Limb (tissue), 2 donors: ENCODE measurements around the gene GLT1D1.

Experiments
- DNase-seq, 2 donors: peaks; one replicate each; pipeline ENCODE4 v3.0.0-alpha.2; 2016; ENCODE audit errors: extremely low spot score in 2 of 2

The GLT1D1 gene

GRCh38 chr12:128853600-128854197 lies 421 bp downstream of the GLT1D1 start:
- peak; percentile 1 to 61 for DNase-seq

GRCh38 chr12:128856035-128856790 lies 2.9 kb downstream of the GLT1D1 start:
- no peak for DNase-seq

- no peak for DNase-seq
Measured at GRCh38 chr12:128856791-128857078, 3.5 kb downstream of the GLT1D1 start.

- no peak for DNase-seq
Measured at GRCh38 chr12:128857133-128857763, 4.0 kb downstream of the GLT1D1 start.

GRCh38 chr12:128859311-128859710 lies 6.0 kb downstream of the GLT1D1 start:
- no peak for DNase-seq

GRCh38 chr12:128861226-128862016 lies 8.1 kb downstream of the GLT1D1 start:
- DNase-seq: no peak

GRCh38 chr12:128863957-128864356 lies 10.7 kb downstream of the GLT1D1 start:
- DNase-seq: no peak

GRCh38 chr12:128864516-128865186 lies 11.4 kb downstream of the GLT1D1 start:
- DNase-seq: no peak

GRCh38 chr12:128867466-128867865 lies 14.2 kb downstream of the GLT1D1 start:
- DNase-seq: no peak

- DNase-seq: no peak
Measured at GRCh38 chr12:128871516-128871892, 18.2 kb downstream of the GLT1D1 start.

GRCh38 chr12:128872303-128872702 lies 19.0 kb downstream of the GLT1D1 start:
- no peak for DNase-seq

GRCh38 chr12:128876559-128876958 lies 23.3 kb downstream of the GLT1D1 start:
- no peak for DNase-seq

- DNase-seq: no peak
Measured at GRCh38 chr12:128879898-128880764, 26.9 kb downstream of the GLT1D1 start.

GRCh38 chr12:128891856-128892255 lies 38.6 kb downstream of the GLT1D1 start:
- DNase-seq: no peak

- no peak for DNase-seq
Measured at GRCh38 chr12:128903236-128903635, 50.0 kb downstream of the GLT1D1 start.

GRCh38 chr12:128905003-128905544 lies 51.8 kb downstream of the GLT1D1 start:
- no peak for DNase-seq

GRCh38 chr12:128906485-128907137 lies 53.3 kb downstream of the GLT1D1 start:
- no peak for DNase-seq

- DNase-seq: no peak
Measured at GRCh38 chr12:128908254-128908653, 55.0 kb downstream of the GLT1D1 start.

GRCh38 chr12:128909653-128910052 lies 56.4 kb downstream of the GLT1D1 start:
- no peak for DNase-seq

- DNase-seq: no peak
Measured at GRCh38 chr12:128910629-128911028, 57.4 kb downstream of the GLT1D1 start.
